Fibroblast of skin of left biceps (primary cell): ENCODE results near the gene CYP4Z1.
"Not testable (repeated sequence)": the region's sequence is repeated elsewhere in the genome, so short reads cannot be mapped to it uniquely, and the experiment has no call there.

Source experiments
- DNase-seq, 2 experiments: peaks; one replicate each; pipeline ENCODE4 v3.0.0-alpha.2; 2013; ENCODE audit warnings: low read depth in 2 of 2

The CYP4Z1 gene

GRCh38 chr1:47128221-47128620, 61.2 kb downstream of the CYP4Z1 start:
- no peak for DNase-seq

- DNase-seq = not testable (repeated sequence)
Measured at GRCh38 chr1:47128854-47129253, 61.8 kb downstream of the CYP4Z1 start.

GRCh38 chr1:47129489-47130230, 62.6 kb downstream of the CYP4Z1 start:
- DNase-seq = not testable (repeated sequence)

GRCh38 chr1:47132665-47133064, 65.6 kb downstream of the CYP4Z1 start:
- DNase-seq = not testable (repeated sequence)

GRCh38 chr1:47137198-47137597, 70.2 kb downstream of the CYP4Z1 start, which contains the start of gene CYP4A22:
Gene CYP4A22, plus strand, starts transcription at chr1:47137441. Its CDS starts 45 bp downstream, at chr1:47137486.
- no peak for DNase-seq

GRCh38 chr1:47137925-47138615, 71.0 kb downstream of the CYP4Z1 start:
- no peak for DNase-seq

GRCh38 chr1:47140358-47140757, 73.3 kb downstream of the CYP4Z1 start:
- not testable (repeated sequence) for DNase-seq

- not testable (repeated sequence) for DNase-seq
Measured at GRCh38 chr1:47143654-47144053, 76.6 kb downstream of the CYP4Z1 start.

GRCh38 chr1:47146495-47146894, 79.5 kb downstream of the CYP4Z1 start:
- not testable (repeated sequence) for DNase-seq

GRCh38 chr1:47147047-47147785, 80.2 kb downstream of the CYP4Z1 start:
- DNase-seq = no peak

- not testable (repeated sequence) for DNase-seq
Measured at GRCh38 chr1:47149162-47149561, 82.1 kb downstream of the CYP4Z1 start.

GRCh38 chr1:47156457-47156856, 89.4 kb downstream of the CYP4Z1 start:
- DNase-seq = not testable (repeated sequence)

- DNase-seq = not testable (repeated sequence)
Measured at GRCh38 chr1:47157957-47158356, 90.9 kb downstream of the CYP4Z1 start.

GRCh38 chr1:47160716-47161115, 93.7 kb downstream of the CYP4Z1 start:
- DNase-seq = no peak

- DNase-seq = no peak
Measured at GRCh38 chr1:47161298-47162040, 94.4 kb downstream of the CYP4Z1 start.

- no peak for DNase-seq
Measured at GRCh38 chr1:47164552-47164951, 97.5 kb downstream of the CYP4Z1 start.
